ENCODE results near the gene ESRRA. TPM values are rescaled to one million over a fixed set of nuclear protein-coding genes. Genes with fewer than 3 reads are reported as not detected.

Gene ESRRA
- total and polyA plus RNA-seq, 10 of the 15 experiments (the other 5 are each of a cell fraction or from before 2014, with no cell fraction given) = 0.32 to 48.9 (median 12.6) TPM

DNA sequence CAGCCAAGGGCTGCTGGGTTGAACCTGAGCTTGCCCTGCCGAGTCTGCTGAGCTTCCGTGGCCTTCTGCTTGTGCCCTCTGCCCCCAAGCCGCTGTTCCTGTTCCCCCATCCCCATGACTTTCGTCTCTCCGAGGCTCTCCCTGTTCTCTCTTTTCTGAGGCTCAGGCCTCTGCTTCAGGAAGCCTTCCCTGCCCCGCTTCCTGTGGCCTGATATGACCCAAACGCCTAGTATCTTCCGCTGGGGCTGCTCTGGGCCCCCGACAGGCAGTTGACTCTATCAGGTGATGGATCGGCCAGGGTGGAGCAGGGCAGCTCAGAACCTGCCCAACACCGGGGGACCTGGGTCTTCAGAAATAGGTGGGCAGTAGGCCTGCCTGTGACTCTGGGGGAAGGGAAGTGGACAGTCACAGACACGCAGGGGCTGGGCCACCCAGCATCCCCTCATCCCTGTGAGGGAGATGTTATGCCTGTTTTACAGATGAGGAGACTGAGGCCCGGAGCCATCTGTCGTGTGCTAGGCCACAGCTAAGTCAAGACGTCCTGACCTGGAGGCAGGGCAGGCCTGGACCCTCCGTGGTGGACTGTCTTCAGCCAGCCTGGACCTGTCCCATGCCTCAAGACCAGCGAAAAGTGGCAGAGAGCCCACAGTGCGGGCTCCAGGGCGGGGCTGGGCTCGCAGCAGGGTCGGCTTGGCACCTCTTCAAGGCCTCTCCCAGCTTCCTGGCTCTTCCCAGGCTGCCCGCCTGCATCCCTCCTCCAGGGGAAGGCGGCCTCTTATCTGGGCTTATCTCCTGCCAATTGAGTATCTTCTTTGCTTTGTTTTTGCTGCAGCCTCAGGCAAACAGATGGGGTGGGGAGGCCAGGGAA lies 37.1 kb upstream of the ESRRA start:
- intact Hi-C loops (cut with micrococcal nuclease; ENCODE audit: unreplicated experiment) (loop anchor here (2.0 kb wide), 1 partner anchor 17 kb away; the partner anchor contains the start of gene PLCB3), in situ Hi-C loops (cut with MboI) (no loop called here)
- Histone ChIP-seq H2AFZ (ENCODE audit: control insufficient read depth, low read depth, low read length) (no peak overlapping the region), H4K20me1 (ENCODE audit: control insufficient read depth, insufficient read depth) (no peaks in the 10 kb centered on the region), H3K36me3 (ENCODE audit: control insufficient read depth in 2 of 2, insufficient read depth in 2 of 2, low read length in 1 of 2) (no peaks in the 10 kb centered on the region; a peak in 2 of 4 replicates), H3K4me2 (ENCODE audit: control insufficient read depth, insufficient read depth) (peak overlapping the region; percentile 100), H3K4me3 (peak overlapping the region; percentile 88), H3K79me2 (ENCODE audit: control insufficient read depth, insufficient read depth, low read length) (peaks cover 19% of the 10 kb centered on the region), H3K9me3 (replicated peaks; ENCODE audit: control insufficient read depth, insufficient read depth, low read length) (no peaks in the 10 kb centered on the region), H3K27me3 (replicated peaks in 1 of 2; ENCODE audit: control insufficient read depth in 2 of 2, insufficient read depth in 2 of 2, low read length in 1 of 2) (no peaks in the 10 kb centered on the region), H3K4me1 (ENCODE audit: control insufficient read depth, insufficient read depth, low read length) (peaks cover 12% of the 10 kb centered on the region), H3K27ac (ENCODE audit: control insufficient read depth, insufficient read depth) (peak overlapping the region; percentile 81), H3K9ac (ENCODE audit: control insufficient read depth, insufficient read depth, low read length) (peak overlapping the region; percentile 97)
- CTCF ChIA-PET = interaction anchor here (0.8 to 5.7 kb wide), 9 partner anchors 8 to 63 kb away, joined by 3 to 147 read pairs (median 7); partner anchors contain the start of genes BAD, CATSPERZ, FERMT3 and GPR137
- SMC1A ChIA-PET (ENCODE audit: uncharacterized antibody, unreplicated experiment) = interaction anchor here (0.7 to 4.6 kb wide), 5 partner anchors 18 to 86 kb away, joined by 3 to 32 read pairs (median 3); partner anchors contain the start of genes FERMT3, NUDT22 and TRPT1
- POLR2A ChIA-PET = interaction anchor here (0.6 to 6.3 kb wide), 15 partner anchors 10 to 515 kb away, joined by 3 to 92 read pairs (median 5); partner anchors contain the start of genes BAD, CATSPERZ, ESRRA and FERMT3
- DNase-seq (ENCODE audit: low read depth, low spot score) = no peak
- 65% methylated on average over 23 of the region's 23 CpGs for WGBS (ENCODE audit: insufficient coverage, insufficient replicate concordance, low lambda C conversion rate, missing lambda C conversion rate)
- no peak for ATAC-seq
- RAD21 ChIA-PET (ENCODE audit: unreplicated experiment) = interaction anchor here (0.8 to 4.3 kb wide), 7 partner anchors 16 to 64 kb away, joined by 3 to 56 read pairs (median 4); partner anchors contain the start of genes FERMT3, PPP1R14B, PRDX5 and TRMT112
- TF ChIP-seq POLR2AphosphoS2 (IDR thresholded peaks at IDR 0.05; ENCODE audit: low read depth, low read length) = peak; percentile 18; the same call in 1 of the 2 replicates
- TF ChIP-seq TBL1XR1 (IDR thresholded peaks at IDR 0.05; ENCODE audit: low read depth, low read length) = no peak
- 0 out of 2 replicates have a peak, but pooled peaks have one; percentile 17 for TF ChIP-seq POLR2AphosphoS5 (IDR thresholded peaks at IDR 0.05; ENCODE audit: low read length)
- no TSS peak for BruUV-seq (replicated peaks)
- no peak for FAIRE-seq
